Endothelial cell of umbilical vein (primary cell): ENCODE data around the gene LRRC73. TPM values are rescaled to one million over a fixed set of nuclear protein-coding genes. Genes with fewer than 3 reads are reported as not detected.

Experiments used
- BruUV-seq: library from RNA; stranded (reverse); fragments of 400-500 nt; replicated peaks from 2 replicates; lab custom pipeline; 2021; lab: Mats Ljungman, UMichigan
- CTCF ChIA-PET: fragments of 300-600, 350-600 bp; sonication (Branson Sonifier 250); formaldehyde crosslinking; loops from one replicate; lab custom pipeline; 2021; ENCODE audit warnings: antibody characterized with exemption, inconsistent platforms; lab: Charles Lee
- POLR2A ChIA-PET: fragments of 300-600, 350-600 bp; sonication (Branson Sonifier 250); formaldehyde crosslinking; loops from one replicate; lab custom pipeline; 2021; ENCODE audit warnings: antibody characterized with exemption, inconsistent platforms; lab: Charles Lee
- DNase-seq: peaks from one replicate; pipeline ENCODE4 v3.0.0-alpha.2; 2011; ENCODE audit warnings: low read depth, low spot score
- FAIRE-seq: peaks from 2 replicates; lab custom pipeline; 2011; peaks lifted over from hg19 to GRCh38; lab: Jason Lieb, UNC
- H2AFZ ChIP-seq: 2 replicates; pipeline ENCODE4 v1.6.0; 2012; ENCODE audit warnings: low read depth, low read length, control low read depth, inconsistent platforms
- H3K27ac ChIP-seq: 2 replicates; pipeline ENCODE4 v1.5.1; 2011; ENCODE audit warnings: low read depth, mild to moderate bottlenecking, control low read depth, low read length, moderate library complexity; ENCODE audit not compliant: insufficient read depth
- H3K27me3 ChIP-seq, 2 experiments: 2 replicates each; pipeline versions ENCODE4 v1.6.0 to v1.6.1; 2011; ENCODE audit warnings: low read length in 2 of 2, mixed read lengths in 1 of 2; ENCODE audit not compliant: control insufficient read depth in 2 of 2, insufficient read depth in 2 of 2
- H3K36me3 ChIP-seq, 2 experiments: 2 replicates in 1 of 2; 3 replicates in 1 of 2; pipeline ENCODE4 v1.5.1; 2011; ENCODE audit warnings: low read length in 2 of 2, mild to moderate bottlenecking in 1 of 2, moderate library complexity in 1 of 2; ENCODE audit not compliant: control insufficient read depth in 2 of 2, insufficient read depth in 2 of 2; ENCODE audit errors: extremely low read depth in 1 of 2
- H3K4me1 ChIP-seq: 3 replicates; pipeline ENCODE4 v1.5.1; 2011; ENCODE audit warnings: mild to moderate bottlenecking, low read length; ENCODE audit not compliant: control insufficient read depth, insufficient read depth; ENCODE audit errors: extremely low read depth
- H3K4me2 ChIP-seq: 2 replicates; pipeline ENCODE4 v1.6.1; 2011; ENCODE audit warnings: low read length, control low read depth, mixed read lengths; ENCODE audit not compliant: insufficient read depth
- H3K4me3 ChIP-seq, 3 experiments: fragments of 200-600 bp in 1 of 3; sonication (generic), shearing (Covaris generic) in 1 of 3; replicated peaks in 1 of 3; 2 replicates each; pipeline ENCODE4 v1.5.1; 2011 to 2016; ENCODE audit warnings: control low read depth in 3 of 3, low read length in 3 of 3, mild to moderate bottlenecking in 2 of 3, inconsistent platforms in 1 of 3, low read depth in 1 of 3, moderate library complexity in 1 of 3; ENCODE audit not compliant: insufficient read depth in 1 of 3
- H3K79me2 ChIP-seq: 2 replicates; pipeline ENCODE4 v1.6.0; 2012; ENCODE audit warnings: low read length, inconsistent platforms; ENCODE audit not compliant: control insufficient read depth, insufficient read depth
- H3K9ac ChIP-seq: replicated peaks from 2 replicates; pipeline ENCODE3; 2011; ENCODE audit warnings: low read length, control low read depth; ENCODE audit not compliant: insufficient read depth; ENCODE audit errors: extremely low read depth
- H3K9me1 ChIP-seq: replicated peaks from 3 replicates; pipeline ENCODE4 v1.6.0; 2011; ENCODE audit warnings: mild to moderate bottlenecking, low read length; ENCODE audit not compliant: control insufficient read depth, insufficient read depth; ENCODE audit errors: extremely low read depth
- H3K9me3 ChIP-seq: replicated peaks from 2 replicates; pipeline ENCODE4 v1.5.1; 2012; ENCODE audit warnings: low read length, inconsistent platforms; ENCODE audit not compliant: control insufficient read depth, insufficient read depth
- H4K20me1 ChIP-seq: replicated peaks from 2 replicates; pipeline ENCODE3; 2011; ENCODE audit warnings: mild to moderate bottlenecking, low read length; ENCODE audit not compliant: control insufficient read depth, insufficient read depth; ENCODE audit errors: extremely low read depth
- EZH2 ChIP-seq: IDR thresholded peaks from 2 replicates; pipeline ENCODE4 v1.6.1; 2012; ENCODE audit warnings: borderline replicate concordance, low read depth, mild to moderate bottlenecking, moderate library complexity, low read length, inconsistent platforms; ENCODE audit not compliant: severe bottlenecking
- FOS ChIP-seq: IDR thresholded peaks from 2 replicates; pipeline ENCODE4 v1.6.1; 2011; ENCODE audit warnings: mild to moderate bottlenecking, low read length, moderate library complexity, borderline replicate concordance; ENCODE audit not compliant: insufficient read depth
- GATA2 ChIP-seq: IDR thresholded peaks from 2 replicates; pipeline ENCODE4 v1.7.0; 2011; ENCODE audit warnings: low read depth, mild to moderate bottlenecking, moderate library complexity, mixed read lengths, low read length; ENCODE audit not compliant: insufficient read length, insufficient read depth
- JUN ChIP-seq: IDR thresholded peaks from 2 replicates; pipeline ENCODE4 v1.6.1; 2011; ENCODE audit warnings: borderline replicate concordance, low read depth; ENCODE audit not compliant: insufficient read length, insufficient read depth
- MAX ChIP-seq: IDR thresholded peaks from 2 replicates; pipeline ENCODE4 v1.6.1; 2011; ENCODE audit not compliant: insufficient read depth, insufficient read length
- POLR2A ChIP-seq: IDR thresholded peaks from 2 replicates; pipeline ENCODE4 v1.6.1; 2012; ENCODE audit warnings: low read depth, mild to moderate bottlenecking, control low read depth, low read length
- POLR2AphosphoS5 ChIP-seq: IDR thresholded peaks from 2 replicates; pipeline ENCODE4 v1.6.1; 2012; ENCODE audit warnings: low read depth, mild to moderate bottlenecking, control low read depth, low read length, moderate library complexity; ENCODE audit not compliant: insufficient read depth
- dilution Hi-C: fragments of 300-500 bp; cut with MboI; formaldehyde crosslinking; loops from one replicate; pipeline ENCODE4 v1.15.0; 2019; ENCODE audit warnings: low sequenced_read_pairs; ENCODE audit not compliant: extremely low pct_ligation_motif_present
- intact Hi-C: fragments of 100-400 bp; cut with micrococcal nuclease; formaldehyde crosslinking; loops from one replicate; pipeline ENCODE4 v1.10.0; 2022
- polyA plus RNA-seq, 4 experiments: library from polyadenylated mRNA; depleted of rRNA in 3 of 4; stranded (reverse) in 3 of 4; unstranded in 1 of 4; fragments of >200 nt; gene quantifications; 2 replicates each; pipeline versions ENCODE4 v1.2.1 to v1.2.3, GENCODE V29; 2011 to 2012; ENCODE audit warnings: missing spikeins in 1 of 4
- total RNA-seq: library from RNA; stranded (reverse); gene quantifications from 2 replicates; pipeline ENCODE4 v1.2.3, GENCODE V29; 2021
- TF ChIP-seq, protein P1 (sequence below), 2 donors: IDR thresholded peaks; 1 replicate in 1 of 2; 2 replicates in 1 of 2; pipeline ENCODE4 v1.5.1; 2011; ENCODE audit warnings: low read length in 2 of 2, mild to moderate bottlenecking in 2 of 2, moderate library complexity in 2 of 2, control low read depth in 1 of 2, inconsistent platforms in 1 of 2, low read depth in 1 of 2; ENCODE audit not compliant: insufficient read depth in 1 of 2; ENCODE audit errors: extremely low read depth in 1 of 2

The LRRC73 gene
- total and polyA plus RNA-seq, 2 donors (not counting 3 experiments of a cell fraction or from before 2014, with no cell fraction given), result 0.11 to 0.58 TPM

DNA sequence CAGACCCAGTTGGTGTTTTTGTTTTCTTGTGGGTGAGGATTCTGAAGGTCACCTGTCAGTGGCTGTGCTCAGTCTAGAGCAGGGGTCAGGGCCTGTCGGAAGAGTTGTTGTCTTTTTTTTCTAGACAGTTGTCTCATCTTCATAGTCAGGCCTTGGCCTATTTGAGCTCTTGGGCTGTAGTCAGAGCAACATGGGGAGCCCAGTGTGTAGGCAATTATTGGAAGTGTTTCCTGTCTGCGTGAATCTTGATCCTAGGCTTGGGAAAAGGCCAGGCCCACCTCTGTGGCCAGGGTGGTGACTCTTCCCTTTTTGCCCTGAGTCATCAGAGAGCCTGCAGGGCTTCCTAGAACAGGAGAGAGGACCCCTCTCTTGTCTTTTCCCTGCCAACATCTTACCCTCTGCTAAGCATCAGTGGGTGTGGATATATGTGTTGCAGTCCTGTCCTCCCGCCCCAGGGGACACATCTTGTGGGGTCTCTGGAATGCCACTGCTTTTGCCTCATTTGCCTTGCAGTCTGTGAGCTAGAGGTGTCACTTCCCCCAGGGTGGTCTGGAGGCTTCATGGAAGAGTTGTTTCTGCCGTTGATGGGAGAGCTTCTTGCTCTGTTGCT, 21.4 kb downstream of the LRRC73 start:
- ChIA-PET CTCF (interaction anchor here (5.5 kb wide), 1 partner anchor 18 kb away, joined by 21 read pairs; no protein-coding TSS in a partner anchor), POLR2A (no interaction called here)
- DNase-seq (no peak), FAIRE-seq (no peak)
- Histone ChIP-seq H3K9ac (no peak overlapping the region), H3K27me3 (no peaks in the 10 kb centered on the region), H3K9me1 (no peaks in the 10 kb centered on the region), H3K4me1 (peaks cover 12% of the 10 kb centered on the region), H3K4me3 (no peak overlapping the region), H3K9me3 (no peaks in the 10 kb centered on the region), H3K4me2 (no peak overlapping the region), H3K79me2 (no peaks in the 10 kb centered on the region), H4K20me1 (no peaks in the 10 kb centered on the region), H3K27ac (no peak overlapping the region), H3K36me3 (peaks cover 0 to 5% of the 10 kb centered on the region in 2 experiments), H2AFZ (no peak overlapping the region)
- dilution Hi-C loops, result no loop called here
- TF ChIP-seq MAX (no peak), GATA2 (no peak), FOS (no peak), JUN (no peak), POLR2A (no peak), EZH2 (no peak)
- intact Hi-C loops, result no loop called here
- BruUV-seq, result no TSS peak

- H3K4me1 ChIP-seq, result peaks cover 9% of the 10 kb centered on the region
- no peaks in the 10 kb centered on the region for H3K9me3 ChIP-seq
- no peaks in the 10 kb centered on the region for H3K9me1 ChIP-seq
- DNase-seq (no peak), FAIRE-seq (no peak)
- dilution Hi-C loops, result no loop called here
- no peaks in the 10 kb centered on the region for H3K27me3 ChIP-seq
- H3K36me3 ChIP-seq, result no peaks in the 10 kb centered on the region
- no peak overlapping the region for H3K4me2 ChIP-seq
- CTCF ChIA-PET, result interaction anchor here (1.2 to 3.0 kb wide), 2 partner anchors 14 to 25 kb away, joined by 3 to 10 read pairs; no protein-coding TSS in a partner anchor
- no peak for TF ChIP-seq EZH2
- no peak for TF ChIP-seq FOS
- TF ChIP-seq POLR2A, result no peak
- no peak for TF ChIP-seq POLR2AphosphoS5
- no peak for TF ChIP-seq GATA2
- no peak for TF ChIP-seq MAX
- TF ChIP-seq, protein P1, sequence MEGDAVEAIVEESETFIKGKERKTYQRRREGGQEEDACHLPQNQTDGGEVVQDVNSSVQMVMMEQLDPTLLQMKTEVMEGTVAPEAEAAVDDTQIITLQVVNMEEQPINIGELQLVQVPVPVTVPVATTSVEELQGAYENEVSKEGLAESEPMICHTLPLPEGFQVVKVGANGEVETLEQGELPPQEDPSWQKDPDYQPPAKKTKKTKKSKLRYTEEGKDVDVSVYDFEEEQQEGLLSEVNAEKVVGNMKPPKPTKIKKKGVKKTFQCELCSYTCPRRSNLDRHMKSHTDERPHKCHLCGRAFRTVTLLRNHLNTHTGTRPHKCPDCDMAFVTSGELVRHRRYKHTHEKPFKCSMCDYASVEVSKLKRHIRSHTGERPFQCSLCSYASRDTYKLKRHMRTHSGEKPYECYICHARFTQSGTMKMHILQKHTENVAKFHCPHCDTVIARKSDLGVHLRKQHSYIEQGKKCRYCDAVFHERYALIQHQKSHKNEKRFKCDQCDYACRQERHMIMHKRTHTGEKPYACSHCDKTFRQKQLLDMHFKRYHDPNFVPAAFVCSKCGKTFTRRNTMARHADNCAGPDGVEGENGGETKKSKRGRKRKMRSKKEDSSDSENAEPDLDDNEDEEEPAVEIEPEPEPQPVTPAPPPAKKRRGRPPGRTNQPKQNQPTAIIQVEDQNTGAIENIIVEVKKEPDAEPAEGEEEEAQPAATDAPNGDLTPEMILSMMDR (IDR thresholded peaks at IDR 0.05; ENCODE audit: extremely low read depth in 1 of 2, insufficient read depth in 1 of 2, low read depth in 1 of 2, low read length in 2 of 2), result no peak
- H3K27ac ChIP-seq, result no peak overlapping the region
- no TSS peak for BruUV-seq
- no peaks in the 10 kb centered on the region for H4K20me1 ChIP-seq
- H2AFZ ChIP-seq, result no peak overlapping the region
- no peak overlapping the region for H3K4me3 ChIP-seq
- intact Hi-C loops, result no loop called here
- H3K9ac ChIP-seq, result no peak overlapping the region
- POLR2A ChIA-PET, result no interaction called here
- peaks cover 16% of the 10 kb centered on the region for H3K79me2 ChIP-seq
These were observed 28.4 kb downstream of the LRRC73 start for GRCh38 chr6:43481591-43482236.
